ENCODE measurements around the gene SYT12.

DNA sequence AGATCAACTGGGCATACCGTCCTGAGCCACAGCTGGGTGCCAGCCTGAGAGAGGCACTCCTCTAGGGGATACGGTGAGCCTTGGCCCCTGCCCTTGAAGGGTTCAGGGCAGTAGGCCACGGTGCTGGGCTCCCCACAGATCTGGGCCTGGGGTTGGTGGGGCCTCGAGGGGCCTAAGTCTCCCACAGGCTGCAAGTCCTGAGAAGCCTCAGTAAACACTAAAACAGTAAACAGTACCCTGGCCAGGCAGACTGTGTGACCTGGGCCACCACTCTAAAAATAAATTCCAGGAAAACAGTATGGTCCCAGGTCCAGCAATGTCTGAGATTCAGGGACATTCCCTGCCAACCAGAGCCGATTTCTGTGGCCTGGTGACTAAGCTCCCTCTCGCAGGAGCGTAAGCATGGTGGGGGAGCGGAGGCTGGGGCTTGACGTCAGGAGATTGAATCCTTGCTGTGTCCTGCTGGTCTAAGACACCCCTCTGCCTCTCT lies 31.5 kb downstream of the SYT12 start:
- TF ChIP-seq CTCF (IDR thresholded peaks at IDR 0.05) (no peak), EZH2 (IDR thresholded peaks at IDR 0.05) (no peak), EZH2phosphoT487 (IDR thresholded peaks at IDR 0.05) (no peak)

Data from neural progenitor cell (in vitro differentiated cells).